HFFc6 (cell line): ENCODE results near the gene AAGAB. TPM values are rescaled to one million over a fixed set of nuclear protein-coding genes. Genes with fewer than 3 reads are reported as not detected.

Source experiments
- DNase-seq: peaks from one replicate; pipeline ENCODE4 v3.0.0-alpha.2; 2018
- H3K27ac Mint-ChIP-seq: 2 replicates; pipeline ENCODE4 v1.8.0; 2020; ENCODE audit warnings: mild to moderate bottlenecking, mixed read lengths
- H3K27me3 Mint-ChIP-seq: 2 replicates; pipeline ENCODE4 v1.8.0; 2021; ENCODE audit warnings: mild to moderate bottlenecking, moderate library complexity, mixed read lengths; ENCODE audit not compliant: insufficient read depth
- H3K36me3 Mint-ChIP-seq: 2 replicates; pipeline ENCODE4 v1.8.0; 2021; ENCODE audit warnings: low read depth, mixed read lengths
- H3K4me1 Mint-ChIP-seq: 2 replicates; pipeline ENCODE4 v1.8.0; 2020; ENCODE audit warnings: low read depth, mixed read lengths
- H3K4me3 Mint-ChIP-seq: 2 replicates; pipeline ENCODE4 v1.8.0; 2020; ENCODE audit warnings: mild to moderate bottlenecking, moderate library complexity, mixed read lengths
- H3K9me3 Mint-ChIP-seq: 2 replicates; pipeline ENCODE4 v1.8.0; 2020; ENCODE audit warnings: mild to moderate bottlenecking, mixed read lengths
- CTCF ChIP-seq: fragments of 200-600 bp; sonication (generic); IDR thresholded peaks from 2 replicates; pipeline ENCODE4 v1.5.0; 2021; ENCODE audit warnings: antibody characterized with exemption, mild to moderate bottlenecking
- total RNA-seq, 6 experiments: library from RNA; stranded (reverse); fragmentation: NEBNext Ultra II Directional; extraction: Animal tissue kit (Norgen Biotek cat#: 25700); gene quantifications; 2 replicates in 1 of 6; 3 replicates in 5 of 6; pipeline ENCODE4 v1.2.3, GENCODE V29; 2021

AAGAB gene
- total RNA-seq, 6 experiments from 2014 or later: 41.0 to 45.7 (median 42.0) TPM

- DNase-seq: no peak
- peaks cover 50% of the 10 kb centered on the region for H3K36me3 Mint-ChIP-seq
- no peak overlapping the region for H3K27ac Mint-ChIP-seq
- H3K4me1 Mint-ChIP-seq: peaks cover 40% of the 10 kb centered on the region
- H3K9me3 Mint-ChIP-seq: no peaks in the 10 kb centered on the region
- no peak overlapping the region for H3K4me3 Mint-ChIP-seq
- H3K27me3 Mint-ChIP-seq: no peaks in the 10 kb centered on the region
- no peak for TF ChIP-seq CTCF
These were observed 26.6 kb downstream of the AAGAB start for GRCh38 chr15:67227846-67228245.

GRCh38 chr15:67227431-67227830, 27.0 kb downstream of the AAGAB start:
- H3K27ac Mint-ChIP-seq: no peak overlapping the region

GRCh38 chr15:67225336-67225735, 29.1 kb downstream of the AAGAB start:
- Mint-ChIP-seq H3K27me3 (no peaks in the 10 kb centered on the region), H3K27ac (peak overlapping the region; percentile 72; the same call in 1 of the 2 replicates), H3K4me1 (peaks cover 29% of the 10 kb centered on the region), H3K36me3 (peaks cover 27% of the 10 kb centered on the region), H3K9me3 (no peaks in the 10 kb centered on the region), H3K4me3 (no peak overlapping the region)
- TF ChIP-seq CTCF: no peak
- peak; percentile 54 for DNase-seq

More at GRCh38 chr15:67227431-67227830, 27.0 kb downstream of the AAGAB start:
- no peak for TF ChIP-seq CTCF
- no peak overlapping the region for H3K4me3 Mint-ChIP-seq
- no peaks in the 10 kb centered on the region for H3K27me3 Mint-ChIP-seq
- DNase-seq: no peak
- no peaks in the 10 kb centered on the region for H3K9me3 Mint-ChIP-seq
- H3K36me3 Mint-ChIP-seq: peaks cover 46% of the 10 kb centered on the region
- peaks cover 40% of the 10 kb centered on the region for H3K4me1 Mint-ChIP-seq

- no peak for TF ChIP-seq CTCF
- H3K27ac Mint-ChIP-seq: no peak overlapping the region
These were observed 29.6 kb downstream of the AAGAB start for GRCh38 chr15:67224889-67225288.

GRCh38 chr15:67219288-67219687, 35.2 kb downstream of the AAGAB start:
- Mint-ChIP-seq H3K4me3 (no peak overlapping the region), H3K4me1 (peaks cover 18% of the 10 kb centered on the region), H3K9me3 (no peaks in the 10 kb centered on the region), H3K27ac (no peak overlapping the region), H3K27me3 (no peaks in the 10 kb centered on the region), H3K36me3 (peaks cover 29% of the 10 kb centered on the region)
- no peak for TF ChIP-seq CTCF
- DNase-seq: no peak

More at GRCh38 chr15:67224889-67225288, 29.6 kb downstream of the AAGAB start:
- no peak for DNase-seq
- peaks cover 24% of the 10 kb centered on the region for H3K36me3 Mint-ChIP-seq
- H3K4me3 Mint-ChIP-seq: no peak overlapping the region
- no peaks in the 10 kb centered on the region for H3K27me3 Mint-ChIP-seq
- H3K9me3 Mint-ChIP-seq: no peaks in the 10 kb centered on the region
- peaks cover 29% of the 10 kb centered on the region for H3K4me1 Mint-ChIP-seq

GRCh38 chr15:67218428-67218827, 36.0 kb downstream of the AAGAB start:
- no peak overlapping the region for H3K4me3 Mint-ChIP-seq
- no peak overlapping the region for H3K27ac Mint-ChIP-seq
- no peak for DNase-seq
- peaks cover 18% of the 10 kb centered on the region for H3K4me1 Mint-ChIP-seq
- no peaks in the 10 kb centered on the region for H3K27me3 Mint-ChIP-seq
- no peak for TF ChIP-seq CTCF
- no peaks in the 10 kb centered on the region for H3K9me3 Mint-ChIP-seq
- H3K36me3 Mint-ChIP-seq: peaks cover 29% of the 10 kb centered on the region
